ENCODE results near the gene CACUL1.

Gene CACUL1

DNA sequence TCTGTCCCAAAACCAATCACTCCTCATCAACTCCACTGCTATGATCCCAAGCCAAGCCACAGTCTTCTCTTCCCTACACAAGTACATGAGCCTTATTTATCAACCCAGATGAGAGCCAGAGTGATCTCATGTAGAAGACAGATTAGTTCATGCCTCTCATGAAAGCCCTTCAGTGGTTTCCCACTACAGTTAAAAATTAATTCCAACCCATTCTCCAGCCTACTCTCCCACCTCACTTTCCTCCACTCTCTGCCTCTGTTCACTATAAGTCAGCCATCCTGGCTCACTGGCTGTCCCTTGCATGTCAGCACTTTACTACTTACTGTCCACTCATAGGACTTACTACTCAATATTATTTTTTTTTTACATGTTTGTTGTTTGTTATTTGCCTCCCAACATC lies 67.3 kb downstream of the CACUL1 start:
- no peak for ATAC-seq
- TF ChIP-seq, protein P1, sequence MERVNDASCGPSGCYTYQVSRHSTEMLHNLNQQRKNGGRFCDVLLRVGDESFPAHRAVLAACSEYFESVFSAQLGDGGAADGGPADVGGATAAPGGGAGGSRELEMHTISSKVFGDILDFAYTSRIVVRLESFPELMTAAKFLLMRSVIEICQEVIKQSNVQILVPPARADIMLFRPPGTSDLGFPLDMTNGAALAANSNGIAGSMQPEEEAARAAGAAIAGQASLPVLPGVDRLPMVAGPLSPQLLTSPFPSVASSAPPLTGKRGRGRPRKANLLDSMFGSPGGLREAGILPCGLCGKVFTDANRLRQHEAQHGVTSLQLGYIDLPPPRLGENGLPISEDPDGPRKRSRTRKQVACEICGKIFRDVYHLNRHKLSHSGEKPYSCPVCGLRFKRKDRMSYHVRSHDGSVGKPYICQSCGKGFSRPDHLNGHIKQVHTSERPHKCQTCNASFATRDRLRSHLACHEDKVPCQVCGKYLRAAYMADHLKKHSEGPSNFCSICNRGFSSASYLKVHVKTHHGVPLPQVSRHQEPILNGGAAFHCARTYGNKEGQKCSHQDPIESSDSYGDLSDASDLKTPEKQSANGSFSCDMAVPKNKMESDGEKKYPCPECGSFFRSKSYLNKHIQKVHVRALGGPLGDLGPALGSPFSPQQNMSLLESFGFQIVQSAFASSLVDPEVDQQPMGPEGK (CRISPR knock-in tag; IDR thresholded peaks at IDR 0.05; ENCODE audit: borderline replicate concordance), result no peak
- TF ChIP-seq SNAI2 (CRISPR knock-in tag; IDR thresholded peaks at IDR 0.05), result no peak
- no peak for TF ChIP-seq ZNF565 (CRISPR knock-in tag; conservative IDR thresholded peaks at IDR 0.05; ENCODE audit: low read depth)
- TF ChIP-seq ZFP3 (CRISPR knock-in tag; IDR thresholded peaks at IDR 0.05), result no peak
- TF ChIP-seq TOX (CRISPR knock-in tag; IDR thresholded peaks at IDR 0.05; ENCODE audit: borderline replicate concordance), result no peak
- no peak for TF ChIP-seq ZFP30 (CRISPR knock-in tag; IDR thresholded peaks at IDR 0.05)
- TF ChIP-seq, protein P2, sequence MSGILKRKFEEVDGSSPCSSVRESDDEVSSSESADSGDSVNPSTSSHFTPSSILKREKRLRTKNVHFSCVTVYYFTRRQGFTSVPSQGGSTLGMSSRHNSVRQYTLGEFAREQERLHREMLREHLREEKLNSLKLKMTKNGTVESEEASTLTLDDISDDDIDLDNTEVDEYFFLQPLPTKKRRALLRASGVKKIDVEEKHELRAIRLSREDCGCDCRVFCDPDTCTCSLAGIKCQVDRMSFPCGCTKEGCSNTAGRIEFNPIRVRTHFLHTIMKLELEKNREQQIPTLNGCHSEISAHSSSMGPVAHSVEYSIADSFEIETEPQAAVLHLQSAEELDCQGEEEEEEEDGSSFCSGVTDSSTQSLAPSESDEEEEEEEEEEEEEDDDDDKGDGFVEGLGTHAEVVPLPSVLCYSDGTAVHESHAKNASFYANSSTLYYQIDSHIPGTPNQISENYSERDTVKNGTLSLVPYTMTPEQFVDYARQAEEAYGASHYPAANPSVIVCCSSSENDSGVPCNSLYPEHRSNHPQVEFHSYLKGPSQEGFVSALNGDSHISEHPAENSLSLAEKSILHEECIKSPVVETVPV (CRISPR knock-in tag; IDR thresholded peaks at IDR 0.05), result no peak
- TF ChIP-seq PPARA (CRISPR knock-in tag; IDR thresholded peaks at IDR 0.05; ENCODE audit: borderline replicate concordance), result no peak
- TF ChIP-seq, protein P3, sequence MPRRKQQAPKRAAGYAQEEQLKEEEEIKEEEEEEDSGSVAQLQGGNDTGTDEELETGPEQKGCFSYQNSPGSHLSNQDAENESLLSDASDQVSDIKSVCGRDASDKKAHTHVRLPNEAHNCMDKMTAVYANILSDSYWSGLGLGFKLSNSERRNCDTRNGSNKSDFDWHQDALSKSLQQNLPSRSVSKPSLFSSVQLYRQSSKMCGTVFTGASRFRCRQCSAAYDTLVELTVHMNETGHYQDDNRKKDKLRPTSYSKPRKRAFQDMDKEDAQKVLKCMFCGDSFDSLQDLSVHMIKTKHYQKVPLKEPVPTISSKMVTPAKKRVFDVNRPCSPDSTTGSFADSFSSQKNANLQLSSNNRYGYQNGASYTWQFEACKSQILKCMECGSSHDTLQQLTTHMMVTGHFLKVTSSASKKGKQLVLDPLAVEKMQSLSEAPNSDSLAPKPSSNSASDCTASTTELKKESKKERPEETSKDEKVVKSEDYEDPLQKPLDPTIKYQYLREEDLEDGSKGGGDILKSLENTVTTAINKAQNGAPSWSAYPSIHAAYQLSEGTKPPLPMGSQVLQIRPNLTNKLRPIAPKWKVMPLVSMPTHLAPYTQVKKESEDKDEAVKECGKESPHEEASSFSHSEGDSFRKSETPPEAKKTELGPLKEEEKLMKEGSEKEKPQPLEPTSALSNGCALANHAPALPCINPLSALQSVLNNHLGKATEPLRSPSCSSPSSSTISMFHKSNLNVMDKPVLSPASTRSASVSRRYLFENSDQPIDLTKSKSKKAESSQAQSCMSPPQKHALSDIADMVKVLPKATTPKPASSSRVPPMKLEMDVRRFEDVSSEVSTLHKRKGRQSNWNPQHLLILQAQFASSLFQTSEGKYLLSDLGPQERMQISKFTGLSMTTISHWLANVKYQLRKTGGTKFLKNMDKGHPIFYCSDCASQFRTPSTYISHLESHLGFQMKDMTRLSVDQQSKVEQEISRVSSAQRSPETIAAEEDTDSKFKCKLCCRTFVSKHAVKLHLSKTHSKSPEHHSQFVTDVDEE (CRISPR knock-in tag; IDR thresholded peaks at IDR 0.05), result no peak
- TF ChIP-seq ISL1 (CRISPR knock-in tag; IDR thresholded peaks at IDR 0.05), result no peak
- TF ChIP-seq RARB (CRISPR knock-in tag; IDR thresholded peaks at IDR 0.05), result no peak
- TF ChIP-seq, protein P4, sequence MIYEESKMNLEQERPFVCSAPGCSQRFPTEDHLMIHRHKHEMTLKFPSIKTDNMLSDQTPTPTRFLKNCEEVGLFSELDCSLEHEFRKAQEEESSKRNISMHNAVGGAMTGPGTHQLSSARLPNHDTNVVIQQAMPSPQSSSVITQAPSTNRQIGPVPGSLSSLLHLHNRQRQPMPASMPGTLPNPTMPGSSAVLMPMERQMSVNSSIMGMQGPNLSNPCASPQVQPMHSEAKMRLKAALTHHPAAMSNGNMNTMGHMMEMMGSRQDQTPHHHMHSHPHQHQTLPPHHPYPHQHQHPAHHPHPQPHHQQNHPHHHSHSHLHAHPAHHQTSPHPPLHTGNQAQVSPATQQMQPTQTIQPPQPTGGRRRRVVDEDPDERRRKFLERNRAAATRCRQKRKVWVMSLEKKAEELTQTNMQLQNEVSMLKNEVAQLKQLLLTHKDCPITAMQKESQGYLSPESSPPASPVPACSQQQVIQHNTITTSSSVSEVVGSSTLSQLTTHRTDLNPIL (CRISPR knock-in tag; IDR thresholded peaks at IDR 0.05; ENCODE audit: low read depth), result no peak
- no peak for TF ChIP-seq OSR1 (CRISPR knock-in tag; IDR thresholded peaks at IDR 0.05)
- TF ChIP-seq, protein P5, sequence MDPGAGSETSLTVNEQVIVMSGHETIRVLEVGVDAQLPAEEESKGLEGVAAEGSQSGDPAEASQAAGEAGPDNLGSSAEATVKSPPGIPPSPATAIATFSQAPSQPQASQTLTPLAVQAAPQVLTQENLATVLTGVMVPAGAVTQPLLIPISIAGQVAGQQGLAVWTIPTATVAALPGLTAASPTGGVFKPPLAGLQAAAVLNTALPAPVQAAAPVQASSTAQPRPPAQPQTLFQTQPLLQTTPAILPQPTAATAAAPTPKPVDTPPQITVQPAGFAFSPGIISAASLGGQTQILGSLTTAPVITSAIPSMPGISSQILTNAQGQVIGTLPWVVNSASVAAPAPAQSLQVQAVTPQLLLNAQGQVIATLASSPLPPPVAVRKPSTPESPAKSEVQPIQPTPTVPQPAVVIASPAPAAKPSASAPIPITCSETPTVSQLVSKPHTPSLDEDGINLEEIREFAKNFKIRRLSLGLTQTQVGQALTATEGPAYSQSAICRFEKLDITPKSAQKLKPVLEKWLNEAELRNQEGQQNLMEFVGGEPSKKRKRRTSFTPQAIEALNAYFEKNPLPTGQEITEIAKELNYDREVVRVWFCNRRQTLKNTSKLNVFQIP (CRISPR knock-in tag; IDR thresholded peaks at IDR 0.05; ENCODE audit: borderline replicate concordance, low read depth), result no peak
- no peak for TF ChIP-seq TCF4 (CRISPR knock-in tag; IDR thresholded peaks at IDR 0.05; ENCODE audit: borderline replicate concordance)
- no peak for TF ChIP-seq CSDC2 (CRISPR knock-in tag; IDR thresholded peaks at IDR 0.05)
- no peak for TF ChIP-seq ZC3H10 (CRISPR knock-in tag; IDR thresholded peaks at IDR 0.05)

DNA sequence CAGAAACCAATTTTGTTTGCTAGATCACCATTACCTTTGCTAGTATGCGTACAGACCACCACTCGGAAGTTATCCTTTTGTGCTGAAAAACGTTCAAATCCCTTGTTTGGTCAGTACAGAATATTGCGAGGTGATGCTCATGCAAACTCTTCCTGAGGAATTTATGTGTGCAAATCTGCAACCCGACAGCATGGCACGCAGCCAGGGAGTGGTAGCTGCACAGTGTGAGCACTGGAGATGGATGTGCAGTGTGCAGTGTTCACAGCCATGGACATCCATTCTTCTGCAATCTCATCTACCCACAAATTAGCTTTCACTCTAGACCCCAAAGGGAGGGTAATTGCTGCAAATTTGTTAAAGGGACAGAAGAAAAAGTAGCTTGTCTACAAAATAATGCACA lies 72.2 kb downstream of the CACUL1 start:
- no peak for ATAC-seq
- TF ChIP-seq ZNF8 (CRISPR knock-in tag; IDR thresholded peaks at IDR 0.05) (no peak), CSDC2 (CRISPR knock-in tag; IDR thresholded peaks at IDR 0.05) (no peak), OSR1 (CRISPR knock-in tag; IDR thresholded peaks at IDR 0.05) (no peak), ZFP30 (CRISPR knock-in tag; IDR thresholded peaks at IDR 0.05) (no peak), ESRRG (CRISPR knock-in tag; IDR thresholded peaks at IDR 0.05) (no peak)

DNA sequence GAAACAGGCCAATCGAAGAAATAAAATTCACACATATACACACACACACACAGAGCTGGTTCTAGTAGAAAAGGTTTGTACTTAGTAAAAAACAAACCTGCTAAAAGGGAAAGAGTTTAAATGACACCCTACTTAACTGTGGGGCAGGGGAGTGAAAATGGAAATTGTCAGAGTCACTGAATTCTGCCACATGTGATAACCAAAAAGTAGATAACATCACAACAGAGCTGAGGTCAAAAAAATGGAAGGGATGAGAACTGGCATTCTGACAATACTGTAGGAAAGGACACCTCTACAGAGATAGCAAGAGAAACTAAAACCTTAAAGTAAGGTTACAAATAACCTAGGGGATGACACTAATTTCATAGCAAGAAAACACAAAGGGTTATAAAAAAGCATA lies 74.6 kb downstream of the CACUL1 start:
- no peak for ATAC-seq
- no peak for TF ChIP-seq ZNF8 (CRISPR knock-in tag; IDR thresholded peaks at IDR 0.05)
- TF ChIP-seq, protein P4 (CRISPR knock-in tag; IDR thresholded peaks at IDR 0.05; ENCODE audit: low read depth), result no peak
